Measurements from ENCODE around the gene LAMB4. TPM values are rescaled to one million over a fixed set of nuclear protein-coding genes. Genes with fewer than 3 reads are reported as not detected.
A peak's percentile ranks its signal among the peaks of the same experiment; 100 is the strongest.

Gene LAMB4
- total and polyA plus RNA-seq, 10 donors: 0.03 to 0.94 (median 0.22) TPM; not detected in 2

GRCh38 chr7:108026647-108027046 lies 103.5 kb downstream of the LAMB4 start:
- Histone ChIP-seq H3K9me3 (no peaks in the 10 kb centered on the region), H3K27ac (peak overlapping the region in 2 of 8 donors; percentile 18 to 35)

GRCh38 chr7:108026116-108026515 lies 104.0 kb downstream of the LAMB4 start:
- no peaks in the 10 kb centered on the region for H3K27me3 ChIP-seq (replicated peaks in 1 of 7)
- intact Hi-C loops (cut with DNase I; ENCODE audit: low total_unique reads): no loop called here
- WGBS, 5 donors: 85 to 89% (median 86%) methylated on average over 5 of the region's 5 CpGs
- H3K36me3 ChIP-seq: no peaks in the 10 kb centered on the region
- no peak for DNase-seq
- TF ChIP-seq POLR2AphosphoS5 (IDR thresholded peaks at IDR 0.05): no peak
- TF ChIP-seq POLR2A (IDR thresholded peaks at IDR 0.05): no peak
- TF ChIP-seq CTCF (IDR thresholded peaks at IDR 0.05 in 8 of 11, conservative IDR thresholded peaks at IDR 0.05 in 3 of 11): no peak
- peaks cover 0 to 3% (median 0%) of the 10 kb centered on the region in 6 donors for H3K4me1 ChIP-seq
- no peak overlapping the region for H3K4me3 ChIP-seq
- no peaks in the 10 kb centered on the region for H3K9me3 ChIP-seq
- H3K27ac ChIP-seq: no peak overlapping the region

More at GRCh38 chr7:108026647-108027046, 103.5 kb downstream of the LAMB4 start:
- no peak overlapping the region for H3K4me3 ChIP-seq
- WGBS, 5 donors: 78 to 86% (median 82%) methylated on average over 3 of the region's 3 CpGs
- peaks cover 0 to 3% (median 0%) of the 10 kb centered on the region in 6 donors for H3K4me1 ChIP-seq
- no peaks in the 10 kb centered on the region for H3K27me3 ChIP-seq (replicated peaks in 1 of 7)
- no peak for DNase-seq
- no peaks in the 10 kb centered on the region for H3K36me3 ChIP-seq
- no peak for TF ChIP-seq CTCF (IDR thresholded peaks at IDR 0.05 in 8 of 11, conservative IDR thresholded peaks at IDR 0.05 in 3 of 11)
- intact Hi-C loops (cut with DNase I; ENCODE audit: low total_unique reads): no loop called here

GRCh38 chr7:108024538-108024937 lies 105.6 kb downstream of the LAMB4 start:
- Histone ChIP-seq H3K4me3 (no peak overlapping the region), H3K36me3 (no peaks in the 10 kb centered on the region), H3K9me3 (no peaks in the 10 kb centered on the region), H3K27ac (no peak overlapping the region), H3K4me1 (peaks cover 0 to 3% (median 0%) of the 10 kb centered on the region in 6 donors), H3K27me3 (replicated peaks in 1 of 7) (no peaks in the 10 kb centered on the region)
- intact Hi-C loops (cut with DNase I; ENCODE audit: low total_unique reads): no loop called here
- 86 to 98% (median 89%) methylated on average over 6 of the region's 6 CpGs for WGBS, 5 donors
- TF ChIP-seq POLR2AphosphoS5 (IDR thresholded peaks at IDR 0.05) (no peak), POLR2A (IDR thresholded peaks at IDR 0.05) (no peak), CTCF (IDR thresholded peaks at IDR 0.05 in 8 of 11, conservative IDR thresholded peaks at IDR 0.05 in 3 of 11) (no peak)
- no peak for DNase-seq

GRCh38 chr7:108020585-108020984 lies 109.6 kb downstream of the LAMB4 start:
- intact Hi-C loops (cut with DNase I; ENCODE audit: low total_unique reads): no loop called here
- Histone ChIP-seq H3K27me3 (replicated peaks in 1 of 7) (peaks cover 0 to 6% (median 0%) of the 10 kb centered on the region in 7 donors), H3K27ac (no peak overlapping the region), H3K4me3 (no peak overlapping the region), H3K4me1 (no peaks in the 10 kb centered on the region), H3K36me3 (no peaks in the 10 kb centered on the region), H3K9me3 (no peaks in the 10 kb centered on the region)
- 67 to 86% (median 80%) methylated on average over 2 of the region's 2 CpGs for WGBS, 5 donors
- TF ChIP-seq POLR2A (IDR thresholded peaks at IDR 0.05) (no peak), CTCF (IDR thresholded peaks at IDR 0.05 in 8 of 11, conservative IDR thresholded peaks at IDR 0.05 in 3 of 11) (no peak), POLR2AphosphoS5 (IDR thresholded peaks at IDR 0.05) (no peak)
- DNase-seq: no peak
